Subcutaneous adipose tissue (tissue), 4 donors: Measurements from ENCODE around the gene DHX30. TPM values are rescaled to one million over a fixed set of nuclear protein-coding genes. Genes with fewer than 3 reads are reported as not detected.

Source experiments
- total RNA-seq, 4 donors: library from RNA; depleted of rRNA; stranded (reverse); fragments of >200 nt; gene quantifications; one replicate each; pipeline ENCODE4 v1.1.0, GENCODE V29; 2016
- TF ChIP-seq, protein P1 (sequence below): fragments of 450-650 bp; IDR thresholded peaks from one replicate; pipeline ENCODE4 v1.5.1; 2016; ENCODE audit warnings: low read depth, mild to moderate bottlenecking, control low read depth, antibody characterized with exemption, moderate library complexity

The DHX30 gene
- total RNA-seq, 4 donors from 2014 or later: 31.4 to 59.3 (median 41.2) TPM

DNA sequence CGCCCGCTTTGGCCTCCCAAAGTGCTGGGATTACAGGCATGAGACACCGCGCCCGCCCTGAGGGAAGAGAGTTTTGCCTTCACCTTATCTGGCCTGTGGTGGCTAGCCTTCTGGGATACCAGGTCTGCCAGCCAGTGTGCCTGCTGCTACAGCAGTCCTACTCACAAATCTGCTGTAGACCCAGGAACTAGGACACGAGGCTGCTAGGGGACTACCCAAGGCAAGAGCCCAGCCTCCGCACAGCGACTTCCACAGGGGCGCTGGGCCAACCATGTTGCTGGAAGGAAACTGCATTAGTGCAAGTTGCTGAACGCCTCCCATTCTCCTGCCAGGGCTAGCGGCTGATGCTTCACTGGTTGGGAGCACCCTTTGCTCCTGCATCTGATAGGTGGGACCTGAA, 53.7 kb downstream of the DHX30 start:
- TF ChIP-seq, protein P1, sequence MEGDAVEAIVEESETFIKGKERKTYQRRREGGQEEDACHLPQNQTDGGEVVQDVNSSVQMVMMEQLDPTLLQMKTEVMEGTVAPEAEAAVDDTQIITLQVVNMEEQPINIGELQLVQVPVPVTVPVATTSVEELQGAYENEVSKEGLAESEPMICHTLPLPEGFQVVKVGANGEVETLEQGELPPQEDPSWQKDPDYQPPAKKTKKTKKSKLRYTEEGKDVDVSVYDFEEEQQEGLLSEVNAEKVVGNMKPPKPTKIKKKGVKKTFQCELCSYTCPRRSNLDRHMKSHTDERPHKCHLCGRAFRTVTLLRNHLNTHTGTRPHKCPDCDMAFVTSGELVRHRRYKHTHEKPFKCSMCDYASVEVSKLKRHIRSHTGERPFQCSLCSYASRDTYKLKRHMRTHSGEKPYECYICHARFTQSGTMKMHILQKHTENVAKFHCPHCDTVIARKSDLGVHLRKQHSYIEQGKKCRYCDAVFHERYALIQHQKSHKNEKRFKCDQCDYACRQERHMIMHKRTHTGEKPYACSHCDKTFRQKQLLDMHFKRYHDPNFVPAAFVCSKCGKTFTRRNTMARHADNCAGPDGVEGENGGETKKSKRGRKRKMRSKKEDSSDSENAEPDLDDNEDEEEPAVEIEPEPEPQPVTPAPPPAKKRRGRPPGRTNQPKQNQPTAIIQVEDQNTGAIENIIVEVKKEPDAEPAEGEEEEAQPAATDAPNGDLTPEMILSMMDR: no peak

GRCh38 chr3:47857151-47857550, 54.2 kb downstream of the DHX30 start:
- TF ChIP-seq, protein P1: no peak

- TF ChIP-seq, protein P1: no peak
Measured at GRCh38 chr3:47859956-47860605, 57.1 kb downstream of the DHX30 start.

DNA sequence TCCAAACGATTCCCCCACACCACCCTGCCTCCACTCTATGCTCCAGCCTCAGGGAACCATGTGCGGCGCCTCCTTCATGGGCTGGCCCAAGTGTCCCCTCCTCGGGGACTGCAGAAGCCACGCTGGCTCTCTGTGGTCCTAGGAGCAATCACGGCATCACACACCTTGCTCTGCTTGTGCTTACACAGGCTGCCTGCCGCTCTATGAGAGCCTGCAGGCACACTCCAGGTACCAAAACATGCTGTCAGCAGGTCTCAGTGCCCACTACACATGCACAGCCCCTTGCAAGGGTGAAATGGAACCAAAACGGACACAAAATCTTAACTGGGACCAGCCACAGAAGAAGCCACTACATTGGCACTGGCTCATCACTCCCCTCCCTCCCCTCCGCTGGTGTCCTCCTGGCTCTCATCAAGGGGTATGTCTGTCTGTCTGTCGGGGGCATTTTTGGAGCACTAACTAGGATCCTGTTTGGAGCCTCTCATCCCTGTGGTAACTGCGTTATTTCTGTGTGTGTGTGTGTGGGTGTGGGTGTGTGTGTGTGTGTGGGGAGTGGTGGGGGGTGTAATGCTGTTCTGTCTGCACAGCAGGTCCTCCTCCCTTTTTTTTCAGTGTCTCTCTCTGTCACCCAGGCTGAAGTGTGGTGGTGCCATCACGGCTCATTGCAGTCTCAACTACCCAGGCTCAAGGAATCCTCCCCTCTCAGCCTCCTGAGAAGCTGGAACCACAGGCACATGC, 60.6 kb downstream of the DHX30 start:
- TF ChIP-seq, protein P1: no peak

GRCh38 chr3:47865192-47865591, 62.3 kb downstream of the DHX30 start:
- TF ChIP-seq, protein P1: no peak

DNA sequence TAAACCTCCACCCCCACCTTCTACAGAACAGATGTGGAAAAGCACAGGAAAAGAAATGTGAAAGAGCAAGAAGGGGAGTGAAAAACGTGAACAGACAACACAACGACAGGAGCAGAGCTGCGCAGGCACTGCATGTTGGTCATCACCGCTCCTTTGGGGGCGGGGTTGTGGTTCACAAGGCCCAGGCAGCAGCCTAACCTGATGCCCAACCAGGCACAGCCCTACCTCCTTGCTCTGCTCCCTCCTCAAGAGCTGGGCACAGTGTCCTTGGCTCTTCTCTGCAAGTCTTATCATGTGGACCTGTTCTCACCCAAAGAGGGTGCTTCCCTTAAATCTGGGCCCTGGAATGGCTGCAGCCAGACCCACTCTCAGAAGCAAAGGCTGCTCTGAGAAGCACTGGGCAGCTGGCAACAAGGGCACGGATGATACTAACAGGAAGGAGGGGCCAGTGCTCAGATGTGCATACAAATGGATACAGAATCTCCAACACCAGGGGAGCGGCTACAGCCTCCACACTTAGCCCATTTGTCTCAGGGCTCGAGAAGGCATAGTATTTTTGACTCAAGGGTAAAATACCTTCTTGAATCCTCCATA, 64.6 kb downstream of the DHX30 start:
- TF ChIP-seq, protein P1: no peak

GRCh38 chr3:47868306-47868705, 65.4 kb downstream of the DHX30 start:
- TF ChIP-seq, protein P1: no peak
